GM19397 (cell line): ENCODE results near the gene ACTR1B.
"Not testable (repeated sequence)": the region's sequence is repeated elsewhere in the genome, so short reads cannot be mapped to it uniquely, and the experiment has no call there.

Source experiments
- ATAC-seq: cut with Tn5 transposase; IDR thresholded peaks from one replicate; pipeline ENCODE4 v1.9.1; 2021; ENCODE audit warnings: mild to moderate bottlenecking, moderate library complexity; ENCODE audit not compliant: unreplicated experiment

ACTR1B gene

GRCh38 chr2:97618939-97619827, 44.7 kb downstream of the ACTR1B start:
- not testable (repeated sequence) for ATAC-seq

- ATAC-seq = no peak
Measured at GRCh38 chr2:97617911-97618310, 45.9 kb downstream of the ACTR1B start.

- ATAC-seq = not testable (repeated sequence)
Measured at GRCh38 chr2:97615746-97616145, 48.1 kb downstream of the ACTR1B start.

- ATAC-seq = not testable (repeated sequence)
Measured at GRCh38 chr2:97611895-97612294, 51.9 kb downstream of the ACTR1B start.

- ATAC-seq = not testable (repeated sequence)
Measured at GRCh38 chr2:97608745-97609144, 55.1 kb downstream of the ACTR1B start.
